DMS114 treated with DMSO at 0.1 percent for 48 hours (cell line): ENCODE results near the gene INF2.
"Not testable (repeated sequence)": the region's sequence is repeated elsewhere in the genome, so short reads cannot be mapped to it uniquely, and the experiment has no call there.

Source experiments
- DNase-seq: peaks from one replicate; lab custom pipeline; 2025; ENCODE audit not compliant: unreplicated experiment; lab: John Stamatoyannopoulos, UW

The INF2 gene

GRCh38 chr14:104689109-104689880 lies at the start of gene INF2:
Gene INF2, plus strand, starts transcription at chr14:104689618. Its CDS starts 11,748 bp downstream, at chr14:104701366.
- peak; percentile 8 for DNase-seq

DNA sequence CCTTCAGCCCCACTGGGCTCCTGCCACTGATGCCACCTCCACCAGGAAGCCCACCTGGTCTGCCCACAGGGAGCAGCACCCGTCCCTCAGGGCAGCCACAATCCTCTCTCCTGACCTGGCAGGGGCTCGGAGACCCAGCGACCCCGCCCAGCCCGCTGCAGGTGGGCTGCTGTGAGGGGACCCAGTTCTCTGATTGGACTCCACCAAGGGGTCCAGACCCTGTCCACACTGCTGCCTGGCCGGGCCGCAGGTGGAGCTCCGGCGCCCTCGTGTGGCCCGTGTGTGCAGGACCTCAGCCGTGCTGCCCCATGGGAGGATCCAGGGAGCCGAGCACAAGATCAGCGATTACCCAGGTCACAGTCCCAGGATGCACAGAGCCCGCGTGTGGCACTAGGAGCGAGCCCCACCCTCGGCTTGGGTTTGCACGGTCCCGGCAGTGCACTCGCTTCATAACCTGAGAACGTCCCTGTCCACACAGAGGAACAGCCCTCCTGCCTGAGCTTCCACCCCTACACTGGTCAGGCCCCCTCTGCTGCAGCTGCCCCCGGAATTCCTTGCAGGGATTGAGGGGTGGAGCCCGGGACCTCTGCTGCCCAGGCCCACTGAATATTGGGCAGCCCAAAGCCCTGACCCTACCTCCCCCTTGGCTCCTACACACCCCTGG lies 49.4 kb upstream of the INF2 start:
- peak; percentile 30 for DNase-seq

DNA sequence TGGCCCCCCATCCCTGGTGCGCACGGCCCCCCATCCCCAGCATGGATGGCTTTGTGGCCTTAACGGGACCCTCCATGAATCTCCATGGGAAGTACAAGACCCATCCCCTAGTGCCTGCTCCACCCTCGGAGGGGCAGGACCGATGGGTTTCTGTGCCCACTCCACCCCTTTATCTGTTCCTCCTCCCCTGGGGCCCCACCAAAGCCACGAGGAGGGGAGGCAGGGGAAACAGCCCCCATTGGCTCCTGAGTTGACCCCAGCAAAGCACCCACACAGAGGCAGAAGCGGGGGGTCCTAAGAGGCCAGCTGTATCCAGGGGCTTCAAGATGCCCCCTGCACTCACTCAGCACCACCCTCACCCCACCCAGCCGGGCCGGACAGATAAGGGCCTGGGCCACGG lies 48.7 kb upstream of the INF2 start:
- no peak for DNase-seq

GRCh38 chr14:104641753-104642539 lies 47.5 kb upstream of the INF2 start:
- no peak for DNase-seq

- no peak for DNase-seq
Measured at GRCh38 chr14:104642540-104642868, 46.9 kb upstream of the INF2 start.

GRCh38 chr14:104643306-104643705 lies 46.1 kb upstream of the INF2 start:
- DNase-seq, result no peak

GRCh38 chr14:104644091-104644635 lies 45.3 kb upstream of the INF2 start:
- DNase-seq, result no peak

DNA sequence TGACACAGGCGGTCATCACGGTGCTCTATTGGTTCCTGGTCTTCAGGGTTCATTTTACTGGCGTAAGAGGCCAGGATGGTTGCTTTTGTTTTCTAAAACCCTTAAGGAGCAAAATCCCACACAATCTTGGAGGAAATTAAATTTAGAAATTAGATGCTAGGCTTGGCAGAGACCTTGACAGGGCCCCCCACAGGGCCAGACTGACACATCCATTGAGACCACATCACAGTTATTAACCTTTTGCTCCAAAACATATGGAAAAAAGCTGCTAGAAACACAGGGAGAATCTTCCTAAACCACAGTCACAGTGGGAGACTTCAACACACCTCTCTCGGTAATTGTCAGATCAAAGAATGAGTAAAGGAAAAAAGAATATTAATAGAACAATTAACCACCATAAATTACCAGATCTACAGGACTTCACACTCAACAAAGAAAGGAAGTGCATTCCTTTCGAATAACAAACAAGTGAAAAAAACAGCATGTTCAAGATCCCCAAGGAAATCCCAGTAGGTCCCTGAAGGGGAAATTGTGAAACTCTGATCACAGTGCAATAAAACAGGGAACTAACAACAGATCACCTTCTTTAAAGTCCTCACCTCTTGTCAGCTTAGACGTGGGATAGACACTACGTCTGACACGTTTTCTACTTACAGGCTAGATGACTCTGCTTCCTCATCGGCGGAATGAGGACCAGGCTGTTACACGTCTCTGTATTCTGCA lies 44.6 kb upstream of the INF2 start:
- DNase-seq, result no peak

DNA sequence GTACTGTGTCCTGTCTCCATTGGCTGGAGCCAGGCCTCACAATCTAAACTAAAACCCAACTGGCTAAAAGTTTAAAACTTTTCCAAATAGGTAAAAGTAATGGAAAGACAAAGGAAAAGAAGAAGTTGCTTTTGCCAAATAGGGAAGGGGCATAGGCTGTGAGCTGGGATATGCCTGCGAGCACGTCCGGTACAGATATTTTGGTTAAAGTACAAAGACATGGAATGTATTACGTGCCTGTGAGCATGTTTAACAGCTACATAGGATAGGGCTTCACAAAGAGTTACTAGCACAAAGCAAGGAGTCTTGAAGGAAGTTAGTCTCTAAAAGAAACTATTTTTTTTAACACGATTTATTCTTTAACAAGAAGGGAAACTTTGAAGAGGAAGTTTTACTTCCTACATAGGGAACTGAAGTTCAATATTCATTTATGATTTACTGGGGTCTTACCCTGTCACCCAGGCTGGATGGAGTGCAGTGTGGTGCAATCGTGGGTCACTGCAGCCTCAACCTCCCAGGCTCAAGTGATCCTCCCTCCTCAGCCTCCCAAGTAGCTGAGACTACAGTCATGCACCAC lies 41.9 kb upstream of the INF2 start:
- DNase-seq, result no peak

GRCh38 chr14:104650057-104650980 lies 39.1 kb upstream of the INF2 start:
- peak; percentile 25 for DNase-seq

GRCh38 chr14:104650981-104651875 lies 38.2 kb upstream of the INF2 start:
- DNase-seq, result no peak

DNA sequence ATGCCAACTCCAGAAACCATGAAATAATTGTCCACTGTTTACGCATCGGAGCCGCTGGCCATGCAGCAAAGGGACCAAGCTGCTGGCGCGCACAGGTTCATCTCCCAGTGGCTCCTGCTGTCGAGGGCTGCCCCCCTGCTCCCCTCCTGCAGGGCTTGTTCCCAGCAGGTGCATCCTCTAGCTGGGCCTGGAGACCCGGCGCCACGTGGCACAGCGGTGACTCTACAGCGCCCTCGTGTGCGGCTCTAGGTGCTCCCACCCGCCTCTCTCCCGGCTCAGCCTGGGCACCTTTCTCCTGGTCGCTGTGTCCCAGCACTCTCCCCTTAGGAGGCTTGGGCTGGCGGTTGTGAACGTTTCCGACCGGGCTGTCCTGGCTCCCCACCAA lies 37.5 kb upstream of the INF2 start:
- no peak for DNase-seq

GRCh38 chr14:104652386-104652785 lies 37.0 kb upstream of the INF2 start:
- no peak for DNase-seq

GRCh38 chr14:104653130-104653920 lies 36.1 kb upstream of the INF2 start:
- DNase-seq, result not testable (repeated sequence)

GRCh38 chr14:104654119-104654518 lies 35.3 kb upstream of the INF2 start:
- no peak for DNase-seq

GRCh38 chr14:104655128-104655848 lies 34.1 kb upstream of the INF2 start:
- DNase-seq, result no peak
